OCI-LY7 (cell line): ENCODE results near the gene GJA9. TPM values are rescaled to one million over a fixed set of nuclear protein-coding genes. Genes with fewer than 3 reads are reported as not detected.

Experiments
- BruUV-seq: library from RNA; stranded (reverse); fragments of 400-500 nt; replicated peaks from 2 replicates; lab custom pipeline; 2021; lab: Mats Ljungman, UMichigan
- CTCF ChIA-PET: fragments of 300-600 bp; sonication (Branson Sonifier 250); formaldehyde crosslinking; loops from one replicate; lab custom pipeline; 2022; ENCODE audit warnings: antibody characterized with exemption; ENCODE audit not compliant: unreplicated experiment; lab: Charles Lee
- POLR2A ChIA-PET: fragments of 300-600 bp; sonication (Branson Sonifier 250); formaldehyde crosslinking; loops from one replicate; lab custom pipeline; 2022; ENCODE audit warnings: antibody characterized with exemption; lab: Charles Lee
- DNase-seq: peaks from one replicate; pipeline ENCODE4 v3.0.0-alpha.2; 2015; ENCODE audit warnings: low spot score
- H2AFZ ChIP-seq: fragments of 200-600 bp; sonication (generic), shearing (Covaris generic); 2 replicates; pipeline ENCODE4 v1.6.1; 2014; ENCODE audit warnings: mild to moderate bottlenecking, antibody characterized with exemption, low read length, moderate library complexity
- H3K27ac ChIP-seq: fragments of 200-600 bp; sonication (generic); 2 replicates; pipeline ENCODE4 v1.5.1; 2014; ENCODE audit warnings: mixed run types, low read depth, mild to moderate bottlenecking, moderate library complexity, low read length, inconsistent platforms; ENCODE audit not compliant: poor library complexity, severe bottlenecking
- H3K36me3 ChIP-seq: fragments of 200-600 bp; sonication (generic); 2 replicates; pipeline ENCODE4 v1.6.1; 2014; ENCODE audit warnings: mild to moderate bottlenecking, antibody characterized with exemption, low read length, moderate library complexity, mixed read lengths; ENCODE audit not compliant: insufficient read depth
- H3K4me1 ChIP-seq: fragments of 200-600 bp; sonication (generic); 2 replicates; pipeline ENCODE4 v1.5.1; 2014; ENCODE audit warnings: mild to moderate bottlenecking, low read length; ENCODE audit not compliant: insufficient read depth, poor library complexity, severe bottlenecking
- H3K4me2 ChIP-seq: fragments of 200-600 bp; sonication (generic); 2 replicates; pipeline ENCODE4 v1.6.1; 2014; ENCODE audit warnings: mild to moderate bottlenecking, low read length
- H3K4me3 ChIP-seq: fragments of 200-600 bp; sonication (generic); 2 replicates; pipeline ENCODE4 v1.5.1; 2014; ENCODE audit warnings: mild to moderate bottlenecking, low read depth, low read length; ENCODE audit not compliant: poor library complexity, severe bottlenecking
- H3K79me2 ChIP-seq: fragments of 200-600 bp; sonication (generic); 2 replicates; pipeline ENCODE4 v1.6.1; 2016; ENCODE audit warnings: low read depth, mild to moderate bottlenecking, low read length, moderate library complexity, mixed read lengths; ENCODE audit not compliant: insufficient read depth
- H3K9me2 ChIP-seq: fragments of 200-600 bp; sonication (generic); 2 replicates; pipeline ENCODE4 v1.6.1; 2016; ENCODE audit warnings: mild to moderate bottlenecking, low read length, mixed read lengths; ENCODE audit not compliant: insufficient read depth
- H3K9me3 ChIP-seq: fragments of 200-600 bp; sonication (generic); 2 replicates; pipeline ENCODE4 v1.6.1; 2014; ENCODE audit warnings: mild to moderate bottlenecking, mixed run types, low read length, mixed read lengths
- H4K20me1 ChIP-seq: fragments of 200-600 bp; sonication (generic); 2 replicates; pipeline ENCODE4 v1.6.1; 2014; ENCODE audit warnings: mild to moderate bottlenecking, antibody characterized with exemption, low read length, moderate library complexity, mixed read lengths; ENCODE audit not compliant: insufficient read depth
- CTCF ChIP-seq: fragments of 200-600 bp; sonication (generic); conservative IDR thresholded peaks from 2 replicates; pipeline ENCODE4 v1.5.1; 2014; ENCODE audit warnings: mild to moderate bottlenecking, antibody characterized with exemption, low read length, moderate library complexity, mixed read lengths
- EZH2phosphoT487 ChIP-seq: fragments of 200-600 bp; sonication (generic); IDR thresholded peaks from 2 replicates; pipeline ENCODE4 v1.6.1; 2018; ENCODE audit warnings: low read depth, borderline replicate concordance, mild to moderate bottlenecking, mixed run types, antibody characterized with exemption, low read length, moderate library complexity, mixed read lengths
- intact Hi-C: fragments of 100-400 bp; cut with micrococcal nuclease; formaldehyde crosslinking; loops from one replicate; pipeline ENCODE4 v1.10.0; 2022; ENCODE audit not compliant: unreplicated experiment
- total RNA-seq, 2 experiments: library from RNA; depleted of rRNA in 1 of 2; stranded (reverse); fragments of >200 nt in 1 of 2; shearing (Covaris generic) in 1 of 2; gene quantifications; 2 replicates each; pipeline ENCODE4 v1.2.3, GENCODE V29; 2014 to 2022

Gene GJA9
- total RNA-seq, 2 experiments from 2014 or later, result not detected

GRCh38 chr1:38919130-38919529, 37.7 kb upstream of the GJA9 start:
- POLR2A ChIA-PET, result no interaction called here
- Histone ChIP-seq H3K9me2 (no peaks in the 10 kb centered on the region), H3K36me3 (no peaks in the 10 kb centered on the region), H3K79me2 (no peaks in the 10 kb centered on the region), H2AFZ (no peak overlapping the region), H3K4me2 (no peak overlapping the region), H3K4me3 (no peak overlapping the region), H3K27ac (no peak overlapping the region), H4K20me1 (no peaks in the 10 kb centered on the region), H3K9me3 (no peaks in the 10 kb centered on the region), H3K4me1 (no peaks in the 10 kb centered on the region)
- CTCF ChIA-PET, result no interaction called here
- no TSS peak for BruUV-seq
- TF ChIP-seq EZH2phosphoT487, result no peak
- intact Hi-C loops, result no loop called here
- DNase-seq, result no peak

- BruUV-seq, result no TSS peak
- POLR2A ChIA-PET, result no interaction called here
Observed at GRCh38 chr1:38918568-38918967, 37.2 kb upstream of the GJA9 start.

GRCh38 chr1:38917772-38918171, 36.4 kb upstream of the GJA9 start:
- Histone ChIP-seq H3K4me3 (no peak overlapping the region), H3K4me2 (no peak overlapping the region), H4K20me1 (no peaks in the 10 kb centered on the region), H3K9me2 (no peaks in the 10 kb centered on the region), H2AFZ (no peak overlapping the region), H3K79me2 (no peaks in the 10 kb centered on the region), H3K9me3 (no peaks in the 10 kb centered on the region), H3K4me1 (no peaks in the 10 kb centered on the region), H3K36me3 (no peaks in the 10 kb centered on the region), H3K27ac (no peak overlapping the region)
- BruUV-seq, result no TSS peak
- POLR2A ChIA-PET, result no interaction called here
- intact Hi-C loops, result no loop called here
- no peak for DNase-seq
- TF ChIP-seq CTCF, result no peak
- TF ChIP-seq EZH2phosphoT487, result no peak
- CTCF ChIA-PET, result no interaction called here

More at GRCh38 chr1:38918568-38918967, 37.2 kb upstream of the GJA9 start:
- H3K27ac ChIP-seq, result no peak overlapping the region
- peak; percentile 1 for DNase-seq
- CTCF ChIA-PET, result no interaction called here
- no peaks in the 10 kb centered on the region for H3K9me3 ChIP-seq
- H3K4me2 ChIP-seq, result peak overlapping the region; percentile 1; the same call in 1 of the 2 replicates
- intact Hi-C loops, result no loop called here
- no peaks in the 10 kb centered on the region for H3K9me2 ChIP-seq
- no peak overlapping the region for H3K4me3 ChIP-seq
- H3K4me1 ChIP-seq, result no peaks in the 10 kb centered on the region
- no peak overlapping the region for H2AFZ ChIP-seq
- no peaks in the 10 kb centered on the region for H3K36me3 ChIP-seq
- H4K20me1 ChIP-seq, result no peaks in the 10 kb centered on the region
- TF ChIP-seq EZH2phosphoT487 (no peak), CTCF (no peak)
- H3K79me2 ChIP-seq, result no peaks in the 10 kb centered on the region
